GM21723 (cell line): ENCODE measurements around the gene NRXN3.

Source experiments
- ATAC-seq: cut with Tn5 transposase; IDR thresholded peaks from one replicate; pipeline ENCODE4 v1.9.1; 2021; ENCODE audit warnings: mild to moderate bottlenecking, moderate library complexity; ENCODE audit not compliant: unreplicated experiment

The NRXN3 gene

DNA sequence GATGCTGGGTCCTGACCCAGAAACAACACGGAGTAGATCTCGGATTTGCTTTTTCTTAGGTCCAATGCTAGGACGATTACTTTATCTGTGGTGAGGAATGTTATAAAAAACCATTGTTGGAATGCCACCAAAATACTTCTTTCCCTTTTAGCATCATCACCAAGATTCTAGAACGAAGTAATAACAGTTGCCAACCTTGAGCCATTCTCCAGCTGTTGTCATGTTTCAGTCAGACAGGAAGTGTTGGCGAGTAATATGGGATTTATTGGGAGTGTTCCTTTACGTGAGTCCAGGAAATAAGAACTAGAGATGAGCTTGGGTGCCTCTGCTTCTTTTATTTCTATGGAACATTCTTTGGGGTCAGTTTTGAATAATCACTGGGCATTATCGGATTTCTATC is 1148.2 kb downstream of the NRXN3 start:
- no peak for ATAC-seq

- ATAC-seq, result no peak
These were observed 1150.4 kb downstream of the NRXN3 start for GRCh38 chr14:79320561-79320960.

- ATAC-seq, result no peak
These were observed 1150.9 kb downstream of the NRXN3 start for GRCh38 chr14:79321070-79321469.

DNA sequence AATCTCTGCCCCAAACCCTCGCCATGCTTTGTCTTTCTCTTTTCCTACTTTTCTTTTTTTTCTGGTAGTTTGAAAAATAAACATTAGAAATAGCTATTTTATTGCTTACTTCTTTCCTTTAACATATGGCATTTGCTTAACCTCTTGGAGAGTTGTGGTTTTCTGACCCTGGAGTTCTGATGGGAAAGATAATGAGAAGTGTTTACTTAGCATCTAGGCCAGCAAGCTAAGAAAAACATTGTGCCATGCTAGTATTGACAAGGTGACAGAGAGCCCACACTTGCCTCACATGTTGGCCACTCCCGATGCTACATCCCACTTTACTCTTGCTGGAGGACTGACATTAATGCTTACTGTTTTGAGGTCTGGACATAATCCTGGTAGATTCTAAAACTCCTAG is 1154.9 kb downstream of the NRXN3 start:
- no peak for ATAC-seq

DNA sequence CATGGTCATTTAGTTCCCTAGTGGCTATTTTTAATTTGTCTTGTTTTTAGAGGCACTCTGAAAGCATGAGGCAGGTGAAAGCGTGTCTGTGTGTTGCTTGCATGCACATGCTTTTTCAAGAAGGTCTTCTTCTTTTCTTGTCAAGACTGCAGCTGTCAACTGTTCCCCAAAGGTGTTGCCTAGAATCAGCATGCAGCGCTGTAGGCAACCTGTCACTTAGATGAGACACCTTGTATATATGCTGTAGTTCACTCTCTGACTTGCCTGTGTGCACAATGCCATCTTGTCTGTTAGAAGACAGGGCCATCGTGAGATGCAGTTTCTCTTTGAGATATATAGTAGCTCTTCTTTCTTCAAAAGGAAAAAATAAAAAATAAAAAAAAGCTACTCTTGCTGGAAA is 1155.4 kb downstream of the NRXN3 start:
- ATAC-seq, result no peak

DNA sequence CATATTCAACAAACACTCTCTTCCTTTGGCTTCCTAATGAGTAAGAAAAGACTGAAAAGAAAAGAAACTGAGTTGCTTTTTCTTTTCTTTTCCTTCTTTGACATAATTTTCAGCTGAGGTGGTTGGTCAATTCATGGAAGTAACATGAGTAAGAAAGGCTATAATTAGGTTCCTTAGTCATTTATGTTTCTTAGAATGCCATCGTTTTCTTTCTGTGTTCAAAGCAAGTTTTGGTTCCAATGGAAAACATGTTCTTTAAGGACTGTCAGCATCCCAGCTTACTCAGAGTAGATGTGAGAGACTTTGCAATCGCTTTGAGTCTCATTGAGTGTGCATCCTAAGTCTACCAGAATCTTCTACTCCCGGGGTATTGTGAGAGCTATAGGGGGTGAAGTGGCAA is 1158.7 kb downstream of the NRXN3 start:
- ATAC-seq, result no peak

DNA sequence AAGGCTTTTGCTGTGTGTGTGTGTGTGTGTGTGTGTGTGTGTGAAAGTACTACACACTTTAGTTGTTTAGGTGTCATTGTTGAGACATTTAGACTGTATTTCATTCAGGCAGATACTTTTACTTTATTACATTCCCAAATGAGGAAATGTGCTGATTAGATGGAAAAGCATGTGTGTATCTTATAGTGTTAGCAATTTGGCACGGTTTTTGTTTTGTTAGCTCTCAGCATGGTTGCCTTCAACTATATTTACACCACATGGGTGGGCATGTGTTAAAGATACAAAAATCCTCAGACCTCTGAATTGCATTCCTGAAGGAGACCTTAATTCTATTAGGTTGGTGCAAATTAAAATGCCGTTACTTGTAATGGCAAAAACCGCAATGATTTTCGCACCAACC is 1161.7 kb downstream of the NRXN3 start:
- ATAC-seq, result no peak

GRCh38 chr14:79332504-79333197 is 1162.5 kb downstream of the NRXN3 start:
- ATAC-seq, result no peak

GRCh38 chr14:79333198-79333546 is 1163.0 kb downstream of the NRXN3 start:
- ATAC-seq, result no peak

- no peak for ATAC-seq
These were observed 1164.1 kb downstream of the NRXN3 start for GRCh38 chr14:79334272-79334671.

GRCh38 chr14:79337761-79338160 is 1167.6 kb downstream of the NRXN3 start:
- ATAC-seq, result no peak

- no peak for ATAC-seq
These were observed 1172.8 kb downstream of the NRXN3 start for GRCh38 chr14:79342942-79343341.

- ATAC-seq, result no peak
These were observed 1180.8 kb downstream of the NRXN3 start for GRCh38 chr14:79351011-79351410.

GRCh38 chr14:79352076-79352630 is 1182.0 kb downstream of the NRXN3 start:
- no peak for ATAC-seq

DNA sequence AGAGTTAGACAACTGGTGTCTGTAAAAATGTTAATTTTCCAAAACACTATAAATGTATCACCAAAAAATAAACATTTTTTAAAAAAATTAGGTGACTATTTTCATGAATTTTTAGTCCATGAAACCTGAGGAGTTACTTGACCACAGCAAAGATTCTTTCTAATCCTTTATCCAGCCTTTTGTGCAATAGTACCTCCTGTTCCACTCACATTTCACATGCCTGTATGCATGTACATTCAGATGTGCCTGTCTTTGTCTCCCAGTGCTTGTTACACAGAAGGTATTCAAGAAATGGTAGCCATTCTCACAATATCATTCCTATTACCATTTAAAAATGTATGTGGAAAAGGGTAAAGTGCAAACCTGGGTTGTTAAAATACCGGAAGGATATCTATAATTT is 1184.2 kb downstream of the NRXN3 start:
- no peak for ATAC-seq

- no peak for ATAC-seq
These were observed 1185.9 kb downstream of the NRXN3 start for GRCh38 chr14:79356040-79356439.

- no peak for ATAC-seq
These were observed 1187.1 kb downstream of the NRXN3 start for GRCh38 chr14:79357307-79357706.

DNA sequence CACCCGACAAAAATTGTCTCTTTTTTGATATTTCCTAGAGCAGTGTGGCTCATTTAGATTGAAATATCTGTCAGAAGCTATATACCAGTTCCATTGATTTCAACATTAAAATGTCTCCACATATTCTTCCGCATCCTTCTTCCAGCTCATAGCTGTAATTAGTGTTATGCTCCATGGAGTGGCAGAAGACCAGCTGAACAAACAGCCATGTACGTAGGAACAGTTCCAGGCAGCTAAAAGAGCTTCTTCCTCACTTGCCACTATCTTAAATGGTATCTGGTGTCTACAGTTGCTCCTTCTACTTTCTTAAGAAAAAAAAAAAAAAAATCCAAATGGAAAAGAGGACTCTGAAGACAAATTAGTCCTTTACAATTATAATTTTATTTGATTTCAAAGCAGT is 1193.1 kb downstream of the NRXN3 start:
- no peak for ATAC-seq

GRCh38 chr14:79369359-79370332 is 1199.5 kb downstream of the NRXN3 start:
- no peak for ATAC-seq

- no peak for ATAC-seq
These were observed 1200.8 kb downstream of the NRXN3 start for GRCh38 chr14:79370969-79371368.

DNA sequence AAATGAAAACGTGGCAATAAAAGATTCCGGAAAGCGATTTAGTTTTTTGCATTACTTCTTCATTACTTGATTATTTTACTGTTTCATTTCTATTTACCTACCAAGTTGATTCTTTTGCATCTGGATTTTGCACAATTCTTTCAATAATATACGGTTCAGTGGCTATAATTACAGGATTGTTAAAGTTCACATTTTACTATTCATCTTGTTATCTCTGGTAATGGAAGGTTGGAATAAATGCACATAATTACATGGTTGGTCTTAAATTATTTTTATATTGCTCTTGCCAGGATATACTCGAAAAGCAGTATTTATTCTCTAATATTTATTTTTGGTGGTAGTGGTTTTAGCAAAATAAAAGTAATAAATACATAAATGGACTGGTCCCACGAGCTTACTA is 1203.3 kb downstream of the NRXN3 start:
- ATAC-seq, result no peak

DNA sequence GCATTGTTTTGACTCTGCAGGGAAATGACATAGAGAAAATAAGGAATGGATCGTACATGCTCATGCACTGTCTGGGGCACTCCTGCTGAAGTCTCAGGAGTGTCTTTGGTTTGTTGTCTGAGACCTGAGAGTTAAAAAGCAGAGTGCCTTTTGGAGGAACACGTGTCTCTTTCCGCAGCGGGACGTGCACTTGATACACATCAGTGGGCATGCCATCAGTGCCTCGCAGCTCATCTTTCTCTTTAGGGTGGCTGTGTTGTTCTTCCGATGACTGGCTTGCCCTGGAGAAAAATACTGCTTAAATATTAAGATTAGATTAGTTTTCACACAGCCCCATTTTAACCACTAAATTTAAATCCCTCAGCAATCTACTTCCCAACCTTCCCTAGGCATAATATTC is 1205.2 kb downstream of the NRXN3 start:
- no peak for ATAC-seq
